Panc1 (cell line): ENCODE results near the gene HYDIN. TPM values are rescaled to one million over a fixed set of nuclear protein-coding genes. Genes with fewer than 3 reads are reported as not detected.

ENCODE experiments used
- ATAC-seq: fragments of 200-7000 bp; cut with Tn5 transposase; 2 replicates; pipeline ENCODE4 v1.9.1; 2020; ENCODE audit warnings: mild to moderate bottlenecking, moderate library complexity
- BruUV-seq: library from RNA; stranded (reverse); fragments of 400-500 nt; replicated peaks from 2 replicates; lab custom pipeline; 2021; lab: Mats Ljungman, UMichigan
- CTCF ChIA-PET: fragments of 300-600 bp; sonication (Branson Sonifier 250); formaldehyde crosslinking; loops from one replicate; lab custom pipeline; 2022; ENCODE audit warnings: antibody characterized with exemption; lab: Charles Lee
- POLR2A ChIA-PET: fragments of 300-600 bp; sonication (Branson Sonifier 250); formaldehyde crosslinking; loops from one replicate; lab custom pipeline; 2022; ENCODE audit warnings: antibody characterized with exemption; lab: Charles Lee
- DNase-seq: peaks from one replicate; pipeline ENCODE4 v3.0.0-alpha.2; 2010; ENCODE audit warnings: low read depth, low spot score
- H3K27ac ChIP-seq: 2 replicates; pipeline ENCODE4 v1.5.1; 2011; ENCODE audit warnings: mild to moderate bottlenecking, low read length, inconsistent platforms
- H3K27me3 ChIP-seq: fragments of 200-500 bp; sonication (Bioruptor generic); 2 replicates; pipeline ENCODE4 v1.6.0; 2014; ENCODE audit warnings: low read length, inconsistent platforms; ENCODE audit not compliant: control insufficient read depth, insufficient read depth
- H3K36me3 ChIP-seq: fragments of 200-500 bp; sonication (Bioruptor generic); 2 replicates; pipeline ENCODE4 v1.5.1; 2014; ENCODE audit warnings: inconsistent platforms, mild to moderate bottlenecking, low read length, moderate library complexity; ENCODE audit not compliant: control insufficient read depth, insufficient read depth
- H3K4me1 ChIP-seq: 2 replicates; pipeline ENCODE4 v1.5.1; 2011; ENCODE audit warnings: inconsistent platforms, mild to moderate bottlenecking, low read length, moderate library complexity; ENCODE audit not compliant: control insufficient read depth, insufficient read depth
- H3K4me3 ChIP-seq, 2 experiments: 2 replicates each; pipeline ENCODE4 v1.5.1; 2011 to 2012; ENCODE audit warnings: low read depth in 2 of 2, low read length in 2 of 2, mild to moderate bottlenecking in 2 of 2, inconsistent platforms in 1 of 2, moderate library complexity in 1 of 2
- H3K9me3 ChIP-seq: fragments of 200-500 bp; sonication (Bioruptor generic); 2 replicates; pipeline ENCODE4 v1.5.1; 2014; ENCODE audit warnings: low read depth, mild to moderate bottlenecking, inconsistent platforms, low read length, moderate library complexity; ENCODE audit not compliant: control insufficient read depth, insufficient read depth
- POLR2AphosphoS5 ChIP-seq: IDR thresholded peaks from 2 replicates; pipeline ENCODE4 v1.6.1; 2012; ENCODE audit warnings: mild to moderate bottlenecking, low read depth, low read length, moderate library complexity
- REST ChIP-seq, 2 experiments: IDR thresholded peaks; 2 replicates each; pipeline ENCODE4 v1.6.1; 2011 to 2012; ENCODE audit warnings: low read depth in 2 of 2, control low read depth in 1 of 2, low read length in 1 of 2, mild to moderate bottlenecking in 1 of 2, moderate library complexity in 1 of 2; ENCODE audit not compliant: insufficient read depth in 1 of 2
- SIN3A ChIP-seq: IDR thresholded peaks from 2 replicates; pipeline ENCODE4 v1.6.1; 2012; ENCODE audit warnings: low read depth, mild to moderate bottlenecking, low read length, moderate library complexity, borderline replicate concordance; ENCODE audit not compliant: insufficient read depth
- TCF7L2 ChIP-seq: IDR thresholded peaks from 2 replicates; pipeline ENCODE4 v1.6.1; 2011; ENCODE audit warnings: mild to moderate bottlenecking, low read depth, low read length, inconsistent platforms
- in situ Hi-C: cut with HindIII; loops from 2 replicates; pipeline ENCODE4 v1.10.0; 2016; ENCODE audit warnings: low sequenced_read_pairs, low pct_unique_long_range_greater_than_20kb
- intact Hi-C: fragments of 100-400 bp; cut with micrococcal nuclease; formaldehyde crosslinking; loops from one replicate; pipeline ENCODE4 v1.10.0; 2022; ENCODE audit not compliant: unreplicated experiment
- total RNA-seq: library from RNA; stranded (reverse); gene quantifications from one replicate; pipeline ENCODE4 v1.2.1, GENCODE V29; 2021; ENCODE audit not compliant: unreplicated experiment
- TF ChIP-seq, protein P1 (sequence below): fragments of 450-650 bp; IDR thresholded peaks from 2 replicates; pipeline ENCODE4 v1.5.1; 2017; ENCODE audit warnings: mild to moderate bottlenecking

Gene HYDIN
- total RNA-seq, 1 experiment from 2014 or later = 0.80 TPM

- BruUV-seq = no TSS peak
- no peaks in the 10 kb centered on the region for H3K4me1 ChIP-seq
- no peak overlapping the region for H3K4me3 ChIP-seq
- H3K27ac ChIP-seq = no peak overlapping the region
- POLR2A ChIA-PET = no interaction called here
- CTCF ChIA-PET = no interaction called here
- ATAC-seq (no peak), DNase-seq (no peak)
- no peak for TF ChIP-seq SIN3A
- TF ChIP-seq REST (IDR thresholded peaks at IDR 0.05; ENCODE audit: insufficient read depth in 1 of 2, low read depth in 2 of 2, low read length in 1 of 2) = no peak
- TF ChIP-seq, protein P1, sequence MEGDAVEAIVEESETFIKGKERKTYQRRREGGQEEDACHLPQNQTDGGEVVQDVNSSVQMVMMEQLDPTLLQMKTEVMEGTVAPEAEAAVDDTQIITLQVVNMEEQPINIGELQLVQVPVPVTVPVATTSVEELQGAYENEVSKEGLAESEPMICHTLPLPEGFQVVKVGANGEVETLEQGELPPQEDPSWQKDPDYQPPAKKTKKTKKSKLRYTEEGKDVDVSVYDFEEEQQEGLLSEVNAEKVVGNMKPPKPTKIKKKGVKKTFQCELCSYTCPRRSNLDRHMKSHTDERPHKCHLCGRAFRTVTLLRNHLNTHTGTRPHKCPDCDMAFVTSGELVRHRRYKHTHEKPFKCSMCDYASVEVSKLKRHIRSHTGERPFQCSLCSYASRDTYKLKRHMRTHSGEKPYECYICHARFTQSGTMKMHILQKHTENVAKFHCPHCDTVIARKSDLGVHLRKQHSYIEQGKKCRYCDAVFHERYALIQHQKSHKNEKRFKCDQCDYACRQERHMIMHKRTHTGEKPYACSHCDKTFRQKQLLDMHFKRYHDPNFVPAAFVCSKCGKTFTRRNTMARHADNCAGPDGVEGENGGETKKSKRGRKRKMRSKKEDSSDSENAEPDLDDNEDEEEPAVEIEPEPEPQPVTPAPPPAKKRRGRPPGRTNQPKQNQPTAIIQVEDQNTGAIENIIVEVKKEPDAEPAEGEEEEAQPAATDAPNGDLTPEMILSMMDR = no peak
- TF ChIP-seq TCF7L2 = no peak
- TF ChIP-seq POLR2AphosphoS5 = no peak
- H3K9me3 ChIP-seq = no peaks in the 10 kb centered on the region
- intact Hi-C loops = no loop called here
- no peaks in the 10 kb centered on the region for H3K27me3 ChIP-seq
- no peaks in the 10 kb centered on the region for H3K36me3 ChIP-seq
- in situ Hi-C loops = no loop called here
Measured at GRCh38 chr16:71203631-71204030, 26.9 kb downstream of the HYDIN start.

DNA sequence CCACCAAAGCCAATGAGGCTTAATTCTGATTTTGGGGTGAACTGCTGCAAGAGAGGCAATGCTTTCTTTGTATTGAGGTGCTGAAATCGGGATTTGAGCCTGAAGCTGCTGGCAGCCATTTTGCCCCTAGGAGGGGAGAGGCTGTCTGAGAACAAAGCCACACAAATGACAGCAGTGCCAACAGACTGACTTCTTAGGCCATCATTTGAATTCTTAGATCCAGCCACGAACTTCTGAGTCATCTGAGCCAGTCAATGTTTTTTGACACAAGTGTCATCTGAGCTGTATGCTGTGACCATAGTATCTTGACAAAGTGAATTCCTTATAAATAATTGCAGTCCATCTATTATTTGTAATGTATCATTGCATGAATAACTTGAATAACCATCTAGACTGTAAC, 29.0 kb downstream of the HYDIN start:
- Histone ChIP-seq H3K4me1 (no peaks in the 10 kb centered on the region), H3K4me3 (no peak overlapping the region), H3K27me3 (no peaks in the 10 kb centered on the region), H3K36me3 (no peaks in the 10 kb centered on the region), H3K27ac (no peak overlapping the region), H3K9me3 (no peaks in the 10 kb centered on the region)
- ChIA-PET POLR2A (no interaction called here), CTCF (no interaction called here)
- no TSS peak for BruUV-seq
- no peak for ATAC-seq
- intact Hi-C loops = no loop called here
- DNase-seq = no peak
- TF ChIP-seq, protein P1 = no peak
- TF ChIP-seq TCF7L2 (no peak), SIN3A (no peak), POLR2AphosphoS5 (no peak), REST (IDR thresholded peaks at IDR 0.05; ENCODE audit: insufficient read depth in 1 of 2, low read depth in 2 of 2, low read length in 1 of 2) (no peak)
- in situ Hi-C loops = no loop called here
